Measurements from ENCODE around the gene SEC61G. TPM values are rescaled to one million over a fixed set of nuclear protein-coding genes. Genes with fewer than 3 reads are reported as not detected.

The SEC61G gene
- total and polyA plus RNA-seq, 9 donors = 66.7 to 187 (median 110) TPM

DNA sequence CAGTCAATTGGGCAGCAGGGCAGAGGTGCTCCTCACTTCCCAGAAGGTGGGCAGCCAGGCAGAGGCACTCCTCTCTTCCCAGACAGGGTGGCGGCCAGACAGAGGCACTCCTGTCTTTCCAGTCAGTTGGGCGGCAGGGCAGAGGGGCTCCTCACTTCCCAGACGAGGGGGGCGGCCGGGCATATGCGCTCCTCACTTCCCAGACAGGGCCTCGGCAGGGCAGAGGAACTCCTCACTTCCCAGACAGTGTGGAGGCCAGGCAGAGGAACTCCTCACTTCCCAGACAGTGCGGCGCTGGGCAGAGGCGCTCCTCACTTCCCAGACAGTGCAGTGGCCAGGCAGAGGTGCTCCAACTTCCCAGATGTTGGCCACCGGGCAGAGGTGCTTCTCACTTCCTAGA, 33.4 kb upstream of the SEC61G start:
- peaks cover 2% of the 10 kb centered on the region for H3K4me1 ChIP-seq (ENCODE audit: insufficient read depth)
- 75 to 96% (median 89%) methylated on average over 10 to 11 of the region's 11 CpGs for WGBS, 3 donors
- intact Hi-C loops (cut with DNase I) = loop anchor here in 1 of 4 donors (5.0 kb wide), 1 partner anchor 465 kb away; no protein-coding TSS in a partner anchor
- no peaks in the 10 kb centered on the region for H3K36me3 ChIP-seq
- TF ChIP-seq POLR2A (IDR thresholded peaks at IDR 0.05) = no peak
- TF ChIP-seq, protein P1, sequence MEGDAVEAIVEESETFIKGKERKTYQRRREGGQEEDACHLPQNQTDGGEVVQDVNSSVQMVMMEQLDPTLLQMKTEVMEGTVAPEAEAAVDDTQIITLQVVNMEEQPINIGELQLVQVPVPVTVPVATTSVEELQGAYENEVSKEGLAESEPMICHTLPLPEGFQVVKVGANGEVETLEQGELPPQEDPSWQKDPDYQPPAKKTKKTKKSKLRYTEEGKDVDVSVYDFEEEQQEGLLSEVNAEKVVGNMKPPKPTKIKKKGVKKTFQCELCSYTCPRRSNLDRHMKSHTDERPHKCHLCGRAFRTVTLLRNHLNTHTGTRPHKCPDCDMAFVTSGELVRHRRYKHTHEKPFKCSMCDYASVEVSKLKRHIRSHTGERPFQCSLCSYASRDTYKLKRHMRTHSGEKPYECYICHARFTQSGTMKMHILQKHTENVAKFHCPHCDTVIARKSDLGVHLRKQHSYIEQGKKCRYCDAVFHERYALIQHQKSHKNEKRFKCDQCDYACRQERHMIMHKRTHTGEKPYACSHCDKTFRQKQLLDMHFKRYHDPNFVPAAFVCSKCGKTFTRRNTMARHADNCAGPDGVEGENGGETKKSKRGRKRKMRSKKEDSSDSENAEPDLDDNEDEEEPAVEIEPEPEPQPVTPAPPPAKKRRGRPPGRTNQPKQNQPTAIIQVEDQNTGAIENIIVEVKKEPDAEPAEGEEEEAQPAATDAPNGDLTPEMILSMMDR (IDR thresholded peaks at IDR 0.05) = no peak
- no peak for TF ChIP-seq EP300 (IDR thresholded peaks at IDR 0.05)
- H3K9me3 ChIP-seq = no peaks in the 10 kb centered on the region
- no peak for DNase-seq
- H3K27ac ChIP-seq = no peak overlapping the region
- H3K27me3 ChIP-seq = no peaks in the 10 kb centered on the region
- no peak overlapping the region for H3K4me3 ChIP-seq

DNA sequence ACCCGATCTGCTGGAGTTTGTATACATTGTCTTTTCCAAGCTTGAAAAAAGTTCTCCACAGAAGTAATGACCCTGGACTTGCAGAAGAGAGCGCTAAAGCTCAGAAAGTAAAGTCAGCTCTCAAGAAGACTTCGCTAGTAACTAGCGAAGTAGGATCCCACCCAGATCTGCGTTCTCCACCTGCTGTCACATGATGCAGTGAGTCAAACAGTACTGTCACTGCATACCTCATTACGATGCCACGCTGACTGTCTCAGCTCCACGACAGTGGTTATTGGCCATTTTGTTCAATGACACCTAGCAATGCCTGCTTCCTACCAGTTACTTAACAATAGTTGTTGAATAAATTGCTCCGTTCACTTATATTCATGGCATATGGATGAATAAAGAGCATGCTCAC, 29.7 kb upstream of the SEC61G start:
- TF ChIP-seq EP300 (IDR thresholded peaks at IDR 0.05) (no peak), POLR2A (IDR thresholded peaks at IDR 0.05) (no peak)
- TF ChIP-seq, protein P1 (IDR thresholded peaks at IDR 0.05) = peak; percentile 66 to 77 (median 75)
- DNase-seq = peak in 4 of 5 donors; percentile 36 to 57 (median 38)
- H3K36me3 ChIP-seq = no peaks in the 10 kb centered on the region
- H3K4me3 ChIP-seq = no peak overlapping the region
- peaks cover 2% of the 10 kb centered on the region for H3K4me1 ChIP-seq (ENCODE audit: insufficient read depth)
- 3 to 6% (median 5%) methylated on average over 9 of the region's 9 CpGs for WGBS, 3 donors
- no peak overlapping the region for H3K27ac ChIP-seq
- no peaks in the 10 kb centered on the region for H3K27me3 ChIP-seq
- no peaks in the 10 kb centered on the region for H3K9me3 ChIP-seq
- intact Hi-C loops (cut with DNase I) = loop anchor here in 2 of 4 donors (1.0 to 10.0 kb wide), 3 partner anchors 226 to 469 kb away; partner anchors contain the start of gene EGFR (in 1 of the 2)

DNA sequence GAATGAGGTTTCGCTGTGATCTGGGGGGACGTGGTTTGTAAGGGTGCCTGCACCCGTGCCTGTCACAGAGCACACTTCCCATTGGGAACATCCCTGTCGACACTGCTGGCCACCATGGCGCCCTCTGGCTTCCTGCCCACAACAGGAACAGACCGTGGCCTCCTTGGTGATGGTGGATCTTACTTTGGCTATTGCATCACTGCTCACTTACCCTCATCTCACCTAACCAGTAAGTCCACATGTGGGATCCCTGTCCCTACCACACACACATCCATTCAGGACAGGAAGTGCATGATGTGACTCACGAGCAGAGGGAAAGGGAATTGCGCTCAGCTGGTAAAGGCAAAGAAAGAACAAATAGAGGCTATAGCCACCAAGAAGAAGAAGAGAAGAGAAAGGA, 26.2 kb upstream of the SEC61G start:
- peaks cover 2% of the 10 kb centered on the region for H3K4me1 ChIP-seq (ENCODE audit: insufficient read depth)
- WGBS, 3 donors = 89 to 95% (median 92%) methylated on average over 8 of the region's 8 CpGs
- H3K27ac ChIP-seq = no peak overlapping the region
- H3K4me3 ChIP-seq = no peak overlapping the region
- no peak for DNase-seq
- H3K9me3 ChIP-seq = no peaks in the 10 kb centered on the region
- TF ChIP-seq, protein P1 (IDR thresholded peaks at IDR 0.05) = no peak
- TF ChIP-seq POLR2A (IDR thresholded peaks at IDR 0.05) = no peak
- TF ChIP-seq EP300 (IDR thresholded peaks at IDR 0.05) = no peak
- H3K27me3 ChIP-seq = no peaks in the 10 kb centered on the region
- intact Hi-C loops (cut with DNase I) = loop anchor here in 2 of 4 donors (5.0 to 10.0 kb wide), 2 partner anchors 230 to 472 kb away; partner anchors contain the start of gene EGFR (in 1 of the 2)
- no peaks in the 10 kb centered on the region for H3K36me3 ChIP-seq

DNA sequence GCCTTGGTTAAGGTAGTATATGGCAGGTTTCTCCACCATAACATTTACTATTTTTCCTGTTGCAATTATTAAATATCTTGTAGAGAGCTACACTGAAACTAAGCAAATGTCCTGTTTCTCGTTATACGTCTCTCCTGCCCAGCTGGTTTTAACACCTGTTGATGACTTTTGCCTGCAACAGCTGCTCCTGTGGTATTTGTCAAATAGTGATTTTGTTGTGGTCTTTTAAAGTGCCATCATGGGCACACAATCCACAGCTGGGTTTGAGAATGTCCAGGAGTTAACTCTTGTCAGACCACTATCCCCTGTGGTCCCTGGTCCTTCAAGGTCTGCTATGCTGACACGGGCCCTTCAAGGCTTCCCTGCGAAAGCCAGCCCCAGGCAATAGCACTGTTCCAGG, 24.9 kb upstream of the SEC61G start:
- 64 to 97% (median 93%) methylated on average over 4 of the region's 4 CpGs for WGBS, 3 donors
- H3K9me3 ChIP-seq = no peaks in the 10 kb centered on the region
- intact Hi-C loops (cut with DNase I) = loop anchor here in 1 of 4 donors (10.0 kb wide), 1 partner anchor 231 kb away; the partner anchor contains the start of gene EGFR

More for the DNA sequence above, 24.9 kb upstream of the SEC61G start:
- no peak for DNase-seq
- TF ChIP-seq, protein P1 (IDR thresholded peaks at IDR 0.05) = no peak
- no peak for TF ChIP-seq POLR2A (IDR thresholded peaks at IDR 0.05)
- no peak for TF ChIP-seq EP300 (IDR thresholded peaks at IDR 0.05)
- Histone ChIP-seq H3K36me3 (no peaks in the 10 kb centered on the region), H3K4me1 (ENCODE audit: insufficient read depth) (peaks cover 2% of the 10 kb centered on the region), H3K27me3 (no peaks in the 10 kb centered on the region), H3K4me3 (no peak overlapping the region), H3K27ac (no peak overlapping the region)
